Measurements from ENCODE around the gene FOXA1. TPM values are rescaled to one million over a fixed set of nuclear protein-coding genes. Genes with fewer than 3 reads are reported as not detected.
"Not testable (repeated sequence)": the region's sequence is repeated elsewhere in the genome, so short reads cannot be mapped to it uniquely, and the experiment has no call there.

The FOXA1 gene
- total RNA-seq, 1 donor: not detected

GRCh38 chr14:37559386-37559785 is 35.7 kb downstream of the FOXA1 start:
- TF ChIP-seq CTCF (IDR thresholded peaks at IDR 0.05; ENCODE audit: insufficient read depth, low read length): no peak
- DNase-seq (ENCODE audit: low read depth): no peak
- H3K4me3 ChIP-seq (ENCODE audit: low read depth, low read length): no peak overlapping the region

- H3K4me3 ChIP-seq (ENCODE audit: low read depth, low read length): no peak overlapping the region
- DNase-seq (ENCODE audit: low read depth): no peak
- TF ChIP-seq CTCF (IDR thresholded peaks at IDR 0.05; ENCODE audit: insufficient read depth, low read length): no peak
Observed at GRCh38 chr14:37558740-37559139, 36.3 kb downstream of the FOXA1 start.

GRCh38 chr14:37555596-37555995 is 39.5 kb downstream of the FOXA1 start:
- not testable (repeated sequence) for DNase-seq (ENCODE audit: low read depth)

GRCh38 chr14:37553935-37554550 is 41.0 kb downstream of the FOXA1 start:
- no peak for TF ChIP-seq CTCF (IDR thresholded peaks at IDR 0.05; ENCODE audit: insufficient read depth, low read length)
- no peak for DNase-seq (ENCODE audit: low read depth)
- H3K4me3 ChIP-seq (ENCODE audit: low read depth, low read length): no peak overlapping the region

More at GRCh38 chr14:37555596-37555995, 39.5 kb downstream of the FOXA1 start:
- not testable (repeated sequence) for H3K4me3 ChIP-seq (ENCODE audit: low read depth, low read length)

- no peak overlapping the region for H3K4me3 ChIP-seq (ENCODE audit: low read depth, low read length)
- DNase-seq (ENCODE audit: low read depth): no peak
- no peak for TF ChIP-seq CTCF (IDR thresholded peaks at IDR 0.05; ENCODE audit: insufficient read depth, low read length)
Observed at GRCh38 chr14:37551119-37551518, 43.9 kb downstream of the FOXA1 start.

- no peak for TF ChIP-seq CTCF (IDR thresholded peaks at IDR 0.05; ENCODE audit: insufficient read depth, low read length)
- H3K4me3 ChIP-seq (ENCODE audit: low read depth, low read length): no peak overlapping the region
- peak; percentile 70 for DNase-seq (ENCODE audit: low read depth)
Observed at GRCh38 chr14:37550511-37550910, 44.5 kb downstream of the FOXA1 start.

- no peak for DNase-seq (ENCODE audit: low read depth)
- H3K4me3 ChIP-seq (ENCODE audit: low read depth, low read length): no peak overlapping the region
- TF ChIP-seq CTCF (IDR thresholded peaks at IDR 0.05; ENCODE audit: insufficient read depth, low read length): no peak
Observed at GRCh38 chr14:37546621-37547447, 48.2 kb downstream of the FOXA1 start.
